DOHH2 (cell line): ENCODE measurements around the gene COL13A1.

ENCODE experiments used
- CTCF ChIP-seq: fragments of 200-600 bp; sonication (generic); IDR thresholded peaks from one replicate; pipeline ENCODE4 v1.5.1; 2014; ENCODE audit warnings: antibody characterized with exemption, mild to moderate bottlenecking, low read depth, low read length; ENCODE audit not compliant: poor library complexity, severe bottlenecking
- EZH2phosphoT487 ChIP-seq: fragments of 200-600 bp; sonication (generic); IDR thresholded peaks from 2 replicates; pipeline ENCODE4 v1.6.1; 2017; ENCODE audit warnings: borderline replicate concordance, mild to moderate bottlenecking, antibody characterized with exemption, low read length, moderate library complexity, mixed read lengths

- TF ChIP-seq EZH2phosphoT487 (no peak), CTCF (no peak)
Observed at GRCh38 chr10:69929575-69929974, 127.9 kb downstream of the COL13A1 start.
